ENCODE data around the gene SLC20A1.

GRCh38 chr2:112692918-112693317 lies 47.2 kb downstream of the SLC20A1 start:
- TF ChIP-seq CTCF (IDR thresholded peaks at IDR 0.05; ENCODE audit: low read length) (no peak), EZH2 (IDR thresholded peaks at IDR 0.05; ENCODE audit: borderline replicate concordance, low read length) (no peak)

Data from OCI-LY1 (cell line).